SK-N-MC (cell line): Measurements from ENCODE around the gene MAP3K7.

ENCODE experiments used
- EZH2 ChIP-seq: fragments of 200-600 bp; sonication (generic); IDR thresholded peaks from one replicate; pipeline ENCODE4 v1.6.1; 2017; ENCODE audit warnings: antibody characterized with exemption
- POLR2AphosphoS5 ChIP-seq: IDR thresholded peaks from 2 replicates; pipeline ENCODE4 v1.6.1; 2012; ENCODE audit warnings: mild to moderate bottlenecking, low read depth, low read length, borderline replicate concordance

DNA sequence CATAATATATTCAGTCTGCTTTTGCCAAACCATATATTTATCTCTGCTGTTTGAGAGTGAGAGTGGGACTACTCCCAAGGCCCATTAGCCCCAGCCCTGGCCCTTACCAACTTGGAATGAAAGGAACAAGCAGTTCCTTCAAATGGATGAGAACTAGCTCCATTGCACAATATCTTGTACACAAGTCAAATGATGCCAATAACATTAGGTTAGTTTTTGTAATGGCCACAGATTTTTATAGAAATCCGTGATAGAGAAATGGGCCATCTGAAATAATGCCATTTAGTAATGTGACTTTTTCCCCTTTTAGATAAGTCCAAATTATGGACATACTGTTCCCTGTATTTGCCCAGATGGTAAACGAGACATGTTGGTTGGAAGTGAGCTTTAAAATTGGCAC is 117.0 kb downstream of the MAP3K7 start:
- TF ChIP-seq EZH2 (no peak), POLR2AphosphoS5 (no peak)
